Activated effector memory CD4-positive, alpha-beta T cell treated with anti-CD3 and anti-CD28 coated beads, Interleukin-2, amount 50 U/mL, for 16 hours (primary cell): ENCODE measurements around the gene MC2R.

Experiments used
- DNase-seq: peaks from one replicate; pipeline ENCODE4 v3.0.0-alpha.2; 2020

The MC2R gene

DNA sequence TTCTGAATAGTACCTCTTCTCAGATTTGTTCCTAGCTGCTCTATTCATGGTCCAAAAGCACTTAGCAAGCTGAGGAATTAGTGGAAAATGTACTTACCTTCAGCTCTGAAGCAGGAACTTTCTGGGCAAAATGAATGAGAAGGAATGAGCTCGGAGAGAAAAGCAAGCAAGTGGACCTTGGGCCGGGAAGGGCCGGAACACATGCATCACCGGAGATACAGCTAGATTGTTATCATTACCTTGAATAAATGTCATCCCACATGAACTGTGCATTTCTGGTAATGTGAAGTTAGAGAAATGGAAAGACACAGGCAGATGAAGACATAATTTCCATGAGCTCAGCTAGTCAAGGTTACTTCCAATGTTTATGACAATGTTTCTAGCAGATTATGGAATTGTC, at the start of gene MC2R:
Gene MC2R, minus strand, starts transcription at position 146 of the 400 bp plus-strand sequence. CDS start 30,018 bp downstream, outside the sequence.
- DNase-seq = no peak

DNA sequence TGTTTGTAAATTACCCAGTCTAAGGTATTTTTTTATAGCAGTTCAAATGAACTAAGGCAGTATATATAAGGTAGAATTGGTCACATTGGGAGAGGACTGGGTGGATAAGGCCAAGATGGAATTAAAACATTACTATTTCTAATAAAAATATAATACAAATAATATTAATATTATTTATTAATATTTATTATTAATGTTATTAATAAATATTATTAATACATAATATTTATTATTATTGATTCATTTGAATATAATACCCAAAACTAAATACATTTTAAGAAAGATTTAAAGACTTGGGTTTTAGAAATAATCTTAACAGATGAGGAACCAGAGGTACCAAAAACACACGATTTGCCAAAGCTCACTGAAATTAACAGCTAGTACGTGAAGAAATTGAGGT, 30.5 kb upstream of the MC2R start:
- no peak for DNase-seq

- DNase-seq = no peak
These were observed 28.0 kb upstream of the MC2R start for GRCh38 chr18:13943338-13943737.

GRCh38 chr18:13940326-13940725, 25.0 kb upstream of the MC2R start:
- no peak for DNase-seq

DNA sequence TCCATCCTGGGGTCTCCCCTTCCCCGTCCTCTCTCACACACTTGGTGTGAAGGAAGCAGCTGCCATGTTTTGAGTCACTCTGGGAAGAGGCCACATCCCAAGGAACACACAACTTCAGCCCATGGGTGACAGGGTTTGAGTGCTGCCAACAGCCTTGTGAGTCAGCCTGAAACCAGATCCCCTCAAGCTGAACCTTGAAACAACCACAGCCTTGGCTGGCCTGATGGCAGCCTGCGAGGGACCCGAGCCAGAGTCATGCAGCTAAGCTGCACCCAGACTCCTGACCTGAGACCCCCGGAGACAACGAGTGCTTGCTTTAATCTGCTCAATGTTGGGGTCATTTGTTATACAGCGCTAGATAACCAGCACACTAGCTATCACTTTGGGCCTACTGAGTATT, 19.3 kb upstream of the MC2R start:
- no peak for DNase-seq

DNA sequence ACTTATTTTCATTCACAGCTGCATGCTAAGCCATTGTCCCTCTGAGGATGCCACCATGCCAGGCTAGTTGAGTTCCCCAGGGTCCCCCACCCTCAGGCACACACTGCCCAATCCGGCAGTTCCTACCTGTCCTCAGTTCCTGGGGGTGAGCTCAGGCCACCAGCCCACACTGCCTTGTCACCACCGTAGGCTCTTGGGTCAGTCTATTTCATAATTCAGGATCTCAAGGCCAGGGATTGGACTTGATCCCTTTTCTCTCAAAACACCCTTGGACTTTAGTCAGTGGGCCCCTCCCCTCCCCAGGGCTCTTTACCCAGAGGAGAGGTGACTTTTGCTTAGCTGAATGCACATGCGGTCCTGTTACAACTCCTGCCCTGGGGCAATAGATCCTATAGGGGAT, 18.7 kb upstream of the MC2R start:
- no peak for DNase-seq

DNA sequence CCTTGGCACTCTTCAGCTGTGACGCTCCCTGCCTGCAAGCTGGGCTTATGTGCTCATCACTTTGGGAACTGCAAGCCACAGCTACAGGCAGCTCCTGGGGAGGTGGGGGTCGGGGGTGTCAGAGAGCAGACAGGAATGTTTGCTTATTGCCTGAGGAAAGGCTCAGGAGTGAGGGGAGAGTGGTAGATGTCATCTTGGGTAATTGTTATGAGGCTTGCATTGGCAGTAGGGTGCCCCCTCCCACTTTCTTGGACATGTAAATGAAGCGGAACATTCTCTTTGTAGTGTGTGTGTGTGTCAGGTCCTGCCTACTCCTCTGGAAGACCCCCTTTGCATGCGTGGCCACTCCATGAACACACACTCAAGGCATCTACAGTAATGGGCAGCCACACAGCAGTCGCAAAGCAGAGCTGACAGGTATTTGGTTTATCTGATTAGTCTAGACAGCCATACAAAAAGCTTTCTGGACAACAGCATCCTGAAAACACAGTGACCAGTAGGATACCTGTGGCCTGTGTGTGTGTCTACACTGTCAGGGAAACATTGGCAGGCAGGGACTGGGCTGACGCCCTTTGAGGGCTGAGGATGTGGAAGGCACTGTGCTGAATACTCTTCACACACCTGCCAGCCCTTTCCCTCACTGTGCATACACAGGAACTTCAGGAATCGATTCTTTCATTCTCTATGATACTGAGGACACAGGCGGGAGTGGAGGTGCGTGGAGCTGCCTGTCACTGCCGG, 17.1 kb upstream of the MC2R start:
- no peak for DNase-seq

DNA sequence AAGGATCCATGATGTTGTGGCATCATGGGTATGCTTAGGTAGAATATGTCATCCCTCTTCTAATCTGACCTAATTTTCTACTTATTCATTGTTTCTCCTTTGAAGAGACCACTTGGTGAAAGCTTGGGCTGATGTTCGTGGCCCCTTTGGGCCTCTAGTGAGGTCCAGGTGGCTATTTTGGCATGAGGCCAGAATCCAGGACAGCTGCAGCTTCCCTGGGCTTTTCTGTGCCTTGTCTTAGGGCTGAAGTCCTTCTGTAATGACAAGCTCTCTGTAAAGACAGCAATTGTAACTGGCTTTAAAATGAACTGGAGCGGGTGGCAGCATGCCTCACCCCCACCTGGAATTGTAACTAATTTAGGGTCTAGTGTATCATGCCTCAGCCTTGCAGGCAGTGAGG, 15.6 kb upstream of the MC2R start:
- DNase-seq = no peak

DNA sequence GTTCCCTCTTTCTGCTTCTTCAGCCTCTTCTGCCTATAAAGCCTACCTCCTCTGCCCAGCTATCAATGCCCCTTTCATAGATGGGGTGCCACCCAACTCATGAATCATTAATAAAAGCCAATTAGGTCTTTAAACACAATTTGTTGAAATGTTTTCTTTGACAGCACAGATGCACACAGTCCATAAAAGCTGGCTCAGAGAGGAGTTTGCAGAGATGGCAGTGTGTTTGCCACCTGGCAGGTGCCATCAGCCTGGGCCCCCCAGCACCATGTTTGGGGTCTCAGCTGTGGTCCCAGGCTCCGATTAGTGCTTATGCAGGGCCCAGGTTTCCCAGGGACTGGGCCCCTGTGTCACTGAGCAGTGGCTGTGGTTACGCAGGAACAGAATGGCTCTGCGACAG, 7.9 kb upstream of the MC2R start:
- DNase-seq = no peak

GRCh38 chr18:13918898-13919297, 3.6 kb upstream of the MC2R start:
- no peak for DNase-seq

GRCh38 chr18:13917401-13917800, 2.1 kb upstream of the MC2R start:
- DNase-seq = no peak

GRCh38 chr18:13916559-13916958, 1.2 kb upstream of the MC2R start:
- DNase-seq = no peak

GRCh38 chr18:13915995-13916431, 677 bp upstream of the MC2R start:
- DNase-seq = no peak

DNA sequence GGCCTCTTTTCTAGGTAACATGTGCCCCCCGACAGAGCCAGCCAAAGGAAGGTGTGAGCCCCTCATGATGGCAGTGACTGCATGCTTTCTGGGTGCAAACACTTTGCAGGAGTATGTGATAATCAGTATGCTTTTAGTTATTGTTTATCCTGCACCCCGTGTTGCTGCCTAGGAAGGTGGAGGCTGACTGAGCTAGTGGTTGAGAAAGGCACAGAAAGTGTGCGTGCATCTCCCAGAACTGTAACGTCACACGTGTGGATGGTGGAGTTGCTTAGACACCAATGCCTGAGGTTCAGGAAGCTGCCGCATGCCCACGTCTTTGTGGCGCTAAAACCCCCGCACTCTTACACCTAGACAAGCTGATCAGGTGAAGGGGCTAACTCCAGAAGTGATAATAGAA, 580 bp downstream of the MC2R start:
- DNase-seq = no peak

GRCh38 chr18:13914170-13914569, 1.2 kb downstream of the MC2R start:
- no peak for DNase-seq

DNA sequence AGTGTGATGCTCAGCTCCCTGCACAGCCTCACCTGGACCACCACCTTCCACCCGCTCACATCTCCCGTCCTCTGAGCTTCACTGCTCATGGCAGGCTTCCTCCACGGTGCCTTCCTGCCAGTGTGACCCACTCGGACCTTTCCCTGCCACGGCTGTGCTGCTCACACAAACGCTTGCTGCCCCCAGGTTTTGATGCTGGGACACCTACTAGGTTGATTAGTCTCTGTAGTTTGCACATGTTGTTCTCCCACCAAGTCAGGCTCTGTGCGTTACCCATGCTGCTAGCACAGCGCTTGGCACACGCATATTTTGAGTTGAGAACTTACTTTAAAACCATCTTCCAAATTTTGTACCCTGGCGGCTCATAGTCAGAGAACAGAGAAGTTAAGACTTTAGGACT, 2.1 kb downstream of the MC2R start:
- DNase-seq = no peak

DNA sequence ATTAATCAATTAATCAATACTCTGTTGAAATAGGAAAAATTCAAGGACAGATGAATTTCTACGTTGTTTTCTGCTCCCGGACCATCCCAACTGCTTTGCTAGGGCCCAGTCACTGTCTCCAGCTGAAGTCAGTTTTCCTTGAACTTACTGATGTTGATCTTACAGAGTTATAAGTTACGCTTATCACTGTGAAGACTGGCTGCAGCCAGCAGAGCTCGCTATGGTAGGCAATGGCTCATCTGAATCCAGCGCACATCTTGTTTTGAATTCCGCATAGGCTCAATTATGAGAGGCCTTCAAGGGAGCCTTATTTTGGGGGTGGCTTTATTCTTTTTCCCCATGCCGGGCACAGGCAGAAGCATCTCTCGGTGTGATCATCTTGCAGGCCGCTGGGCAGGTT, 2.7 kb downstream of the MC2R start:
- DNase-seq = no peak

GRCh38 chr18:13910986-13911385, 4.3 kb downstream of the MC2R start:
- DNase-seq = no peak

DNA sequence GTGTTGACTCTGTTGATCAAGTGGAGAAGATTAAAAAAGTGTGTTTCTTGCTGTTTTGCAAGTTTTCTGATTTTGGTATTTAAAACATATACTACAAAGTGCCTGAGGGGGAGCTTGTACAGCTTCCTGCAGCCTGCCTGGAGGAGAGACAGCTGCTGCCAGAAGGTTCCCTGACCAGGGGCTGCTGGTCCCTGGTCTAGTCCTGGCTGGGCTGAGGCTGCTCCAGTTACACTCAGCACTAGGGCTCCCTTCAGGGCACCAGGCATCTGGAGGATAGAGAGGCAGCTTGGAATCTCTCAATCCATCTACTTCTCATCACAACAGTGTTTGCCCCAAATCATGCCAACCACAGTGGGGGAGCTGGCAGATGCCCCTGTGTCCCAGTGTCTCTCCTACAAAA, 4.8 kb downstream of the MC2R start:
- no peak for DNase-seq

DNA sequence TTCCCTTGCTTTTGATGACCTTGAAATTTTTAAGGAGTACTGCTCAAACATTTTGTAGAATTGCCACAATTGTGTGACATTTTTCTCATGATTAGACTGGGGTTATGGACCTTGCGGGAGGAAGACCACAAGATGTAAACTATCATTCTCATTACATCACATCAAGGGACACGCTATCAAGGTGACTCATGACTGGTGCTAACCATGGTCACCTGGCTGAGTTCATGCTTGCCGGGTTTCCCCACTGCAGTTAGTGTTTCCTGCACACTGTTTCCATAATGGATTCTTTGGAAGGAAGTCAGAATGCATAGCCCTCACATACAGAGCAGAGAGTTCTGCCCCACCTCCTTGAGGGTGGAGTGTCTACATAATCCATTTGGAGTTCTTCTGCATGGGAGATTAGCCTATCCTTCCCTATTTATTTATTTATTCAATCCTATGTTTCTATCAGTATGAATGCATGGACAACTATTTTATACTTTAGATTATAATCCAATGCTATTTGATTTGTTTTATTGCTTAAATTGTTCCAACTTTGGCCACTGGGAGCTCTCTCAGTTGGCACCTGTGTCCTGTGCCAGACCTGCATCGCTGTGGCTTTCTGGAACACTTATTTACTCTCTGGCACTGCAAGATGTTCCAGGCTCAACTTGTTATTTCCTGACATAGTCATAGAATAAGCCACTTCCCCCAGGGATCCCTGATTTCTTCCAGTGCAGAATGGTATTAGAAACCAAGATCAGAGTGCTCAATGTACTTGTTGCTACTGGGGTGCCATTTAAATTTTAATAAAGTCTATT, 6.0 kb downstream of the MC2R start:
- DNase-seq = no peak

- no peak for DNase-seq
These were observed 14.7 kb downstream of the MC2R start for GRCh38 chr18:13900633-13901032.

GRCh38 chr18:13895505-13896033, 19.8 kb downstream of the MC2R start:
- no peak for DNase-seq

GRCh38 chr18:13894531-13894930, 20.8 kb downstream of the MC2R start:
- DNase-seq = no peak

DNA sequence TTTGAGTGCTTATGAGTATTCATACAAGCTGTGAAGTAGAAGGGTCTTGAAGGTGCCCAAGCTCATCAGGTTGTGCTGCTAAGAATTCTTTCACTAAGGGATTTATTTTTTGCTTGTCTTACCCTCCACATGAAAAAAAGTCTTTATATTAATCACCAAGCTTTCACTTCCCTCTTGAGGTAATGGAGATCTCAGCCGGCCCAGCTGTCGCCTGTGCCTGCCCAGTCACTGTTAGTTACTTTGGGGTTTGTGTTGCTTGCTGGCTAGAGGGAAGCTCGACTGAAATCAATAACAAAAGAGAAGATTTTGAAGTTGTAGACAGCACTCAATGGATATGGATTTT, 21.9 kb downstream of the MC2R start:
- no peak for DNase-seq
